COLO829 (cell line): ENCODE results near the gene CLRN3.

ENCODE experiments used
- DNase-seq: peaks from one replicate; pipeline ENCODE4 v3.0.0; 2012; ENCODE audit warnings: low spot score

The CLRN3 gene

GRCh38 chr10:127874671-127875448, 17.9 kb downstream of the CLRN3 start:
- DNase-seq, result no peak

- no peak for DNase-seq
Measured at GRCh38 chr10:127873901-127874470, 18.8 kb downstream of the CLRN3 start.

- no peak for DNase-seq
Measured at GRCh38 chr10:127872871-127873600, 19.7 kb downstream of the CLRN3 start.

GRCh38 chr10:127872011-127872761, 20.6 kb downstream of the CLRN3 start:
- DNase-seq, result no peak

GRCh38 chr10:127871631-127872010, 21.1 kb downstream of the CLRN3 start:
- no peak for DNase-seq

- DNase-seq, result no peak
Measured at GRCh38 chr10:127869329-127869728, 23.4 kb downstream of the CLRN3 start.

GRCh38 chr10:127867805-127868204, 24.9 kb downstream of the CLRN3 start:
- DNase-seq, result no peak

- no peak for DNase-seq
Measured at GRCh38 chr10:127866276-127867013, 26.3 kb downstream of the CLRN3 start.

- DNase-seq, result no peak
Measured at GRCh38 chr10:127863231-127863825, 29.4 kb downstream of the CLRN3 start.

- DNase-seq, result no peak
Measured at GRCh38 chr10:127860592-127860991, 32.1 kb downstream of the CLRN3 start.

GRCh38 chr10:127855976-127856375, 36.8 kb downstream of the CLRN3 start:
- no peak for DNase-seq

GRCh38 chr10:127855591-127855881, 37.2 kb downstream of the CLRN3 start:
- no peak for DNase-seq

- DNase-seq, result no peak
Measured at GRCh38 chr10:127854769-127855590, 37.8 kb downstream of the CLRN3 start.

GRCh38 chr10:127853868-127854768, 38.6 kb downstream of the CLRN3 start:
- DNase-seq, result peak; percentile 40

GRCh38 chr10:127852456-127852855, 40.3 kb downstream of the CLRN3 start:
- DNase-seq, result no peak

GRCh38 chr10:127851661-127852194, 41.0 kb downstream of the CLRN3 start:
- no peak for DNase-seq

GRCh38 chr10:127850944-127851343, 41.8 kb downstream of the CLRN3 start:
- DNase-seq, result no peak

- no peak for DNase-seq
Measured at GRCh38 chr10:127849921-127850320, 42.8 kb downstream of the CLRN3 start.

GRCh38 chr10:127849224-127849623, 43.5 kb downstream of the CLRN3 start:
- DNase-seq, result no peak
